A549 treated with AZD9567 at 1 μM for 4 hours (cell line): Measurements from ENCODE around the gene ALX3. TPM values are rescaled to one million over a fixed set of nuclear protein-coding genes. Genes with fewer than 3 reads are reported as not detected.

ENCODE experiments used
- total RNA-seq: library from RNA; stranded (reverse); fragments of 200-300 nt; extraction: Qiagen RNA extraction; gene quantifications from 5 replicates; pipeline ENCODE4 v1.2.3, GENCODE V29; 2022; ENCODE audit not compliant: insufficient read depth

ALX3 gene
- total RNA-seq: not detected in 5 replicates

GRCh38 chr1:110070671-110071242 is at the start of gene ALX3:
TSS of gene ALX3 (minus strand) at chr1:110070672. CDS start at chr1:110070612, 60 bp downstream.

GRCh38 chr1:110112143-110112542 is 41.7 kb upstream of the ALX3 start, which contains the start of gene UBL4B:
TSS of gene UBL4B (plus strand) at chr1:110112443. CDS start at chr1:110112535, 92 bp downstream.

GRCh38 chr1:110034451-110035235 is 35.8 kb downstream of the ALX3 start, which contains the start of gene STRIP1:
TSS of gene STRIP1 (plus strand) at chr1:110034624. CDS start at chr1:110034638, 14 bp downstream.

Other genes starting within 250 kb of the ALX3 start
- gene CSF1, start 159.8 kb downstream of the ALX3 start, total RNA-seq: 13.3 to 14.9 TPM (median 14.6 TPM) in 5 replicates
- 45.6 to 56.3 TPM (median 49.9 TPM) in 5 replicates for gene AHCYL1, start 85.9 kb downstream of the ALX3 start, total RNA-seq
- gene STRIP1, start 36.0 kb downstream of the ALX3 start, total RNA-seq: 7.9 to 15.7 TPM (median 14.2 TPM) in 5 replicates
- gene UBL4B, start 41.8 kb upstream of the ALX3 start, total RNA-seq: 0.07 TPM in 1 of 5 replicates, not detected in the others
- gene SLC6A17, start 79.8 kb upstream of the ALX3 start, total RNA-seq: 4.1 to 5.5 TPM (median 5.1 TPM) in 5 replicates
- gene KCNC4, start 139.6 kb upstream of the ALX3 start, total RNA-seq: 2.1 to 3.3 TPM (median 3.1 TPM) in 5 replicates